ENCODE measurements around the gene PIP4K2A.
A peak's percentile ranks its signal among the peaks of the same experiment; 100 is the strongest.
"Not testable (repeated sequence)": the region's sequence is repeated elsewhere in the genome, so short reads cannot be mapped to it uniquely, and the experiment has no call there.

PIP4K2A gene

GRCh38 chr10:22514414-22514758 is 200.0 kb downstream of the PIP4K2A start:
- not testable (repeated sequence) for DNase-seq (ENCODE audit: low read depth)

DNA sequence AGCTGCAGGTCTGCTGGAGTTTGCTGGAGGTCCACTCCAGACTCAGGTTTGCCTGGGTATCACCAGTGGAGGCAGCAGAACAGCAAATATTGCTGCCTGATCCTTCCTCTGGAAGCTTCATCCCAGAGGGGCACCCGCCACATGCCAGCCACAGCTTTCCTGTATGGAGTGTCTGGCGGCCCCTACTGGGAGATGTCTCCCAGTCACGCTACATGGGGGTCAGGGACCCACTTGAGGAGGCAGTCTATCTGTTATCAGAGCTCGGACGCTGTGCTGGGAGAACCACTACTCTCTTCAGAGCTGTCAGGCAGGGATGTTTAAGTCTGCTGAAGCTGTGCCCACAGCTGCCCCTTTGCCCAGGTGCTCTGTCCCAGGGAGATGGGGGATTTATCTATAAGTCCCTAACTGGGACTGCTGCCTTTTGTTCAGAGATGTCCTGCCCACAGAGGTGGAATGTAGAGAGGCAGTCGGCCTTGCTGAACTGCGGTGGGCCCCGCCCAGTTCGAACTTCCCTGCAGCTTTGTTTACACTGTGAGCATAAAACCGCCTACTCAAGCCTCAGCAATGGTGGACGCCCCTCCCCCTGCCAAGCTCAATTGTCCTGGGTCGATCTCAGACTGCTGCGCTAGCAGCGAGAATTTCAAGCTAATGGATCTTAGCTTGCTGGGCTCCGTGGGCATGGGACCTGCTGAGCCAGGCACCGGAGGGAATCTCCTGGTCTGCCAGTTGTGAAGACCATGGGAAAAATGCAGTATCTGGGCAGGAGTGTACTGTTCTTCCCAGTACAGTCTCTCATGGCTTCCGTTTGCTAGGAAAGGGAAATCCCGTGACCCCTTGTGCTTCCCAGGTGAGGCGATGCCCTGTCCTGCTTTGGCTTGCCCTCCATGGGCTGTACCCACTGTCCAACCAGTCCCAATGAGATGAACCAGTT is 200.6 kb downstream of the PIP4K2A start:
- DNase-seq (ENCODE audit: low read depth): peak; percentile 51

GRCh38 chr10:22512015-22512414 is 202.4 kb downstream of the PIP4K2A start:
- DNase-seq (ENCODE audit: low read depth): not testable (repeated sequence)

- not testable (repeated sequence) for DNase-seq (ENCODE audit: low read depth)
Measured at GRCh38 chr10:22508214-22508613, 206.2 kb downstream of the PIP4K2A start.

DNA sequence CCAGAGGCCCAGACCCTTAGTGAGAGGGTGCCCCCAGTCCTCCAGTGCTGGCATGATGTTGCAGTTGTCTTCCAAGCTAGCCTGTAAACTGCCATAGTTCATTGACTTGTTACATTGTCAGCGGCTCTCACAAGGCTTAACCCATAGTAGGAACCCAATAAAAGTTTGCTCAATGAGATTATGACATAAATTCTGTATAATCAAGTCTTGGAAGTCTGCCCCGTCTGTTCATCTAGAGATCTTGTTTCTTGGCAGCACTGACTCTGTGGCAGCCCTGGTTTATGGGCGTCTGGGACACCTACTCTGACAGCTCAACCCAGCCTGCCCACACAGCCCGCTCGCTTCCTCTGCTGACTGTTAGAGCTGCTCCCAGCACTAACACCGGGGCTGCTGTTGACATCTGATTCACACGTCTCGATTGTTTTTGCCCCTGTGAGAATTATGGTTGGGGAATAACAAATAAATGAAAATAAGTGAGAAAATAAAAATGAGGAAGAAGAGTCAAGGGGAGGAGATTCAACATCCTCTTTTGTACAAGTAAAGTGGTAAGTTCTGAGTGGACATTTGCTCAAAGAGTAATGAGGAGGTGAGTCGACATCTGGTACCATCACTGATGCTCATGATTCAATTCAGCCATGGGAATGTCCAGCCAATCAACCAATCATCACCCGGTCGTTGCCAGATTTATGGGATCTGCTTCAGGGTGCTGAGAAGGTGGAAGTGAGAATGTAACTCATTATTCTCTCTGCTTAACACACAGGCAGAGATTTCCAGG is 208.3 kb downstream of the PIP4K2A start:
- DNase-seq (ENCODE audit: low read depth): no peak

DNA sequence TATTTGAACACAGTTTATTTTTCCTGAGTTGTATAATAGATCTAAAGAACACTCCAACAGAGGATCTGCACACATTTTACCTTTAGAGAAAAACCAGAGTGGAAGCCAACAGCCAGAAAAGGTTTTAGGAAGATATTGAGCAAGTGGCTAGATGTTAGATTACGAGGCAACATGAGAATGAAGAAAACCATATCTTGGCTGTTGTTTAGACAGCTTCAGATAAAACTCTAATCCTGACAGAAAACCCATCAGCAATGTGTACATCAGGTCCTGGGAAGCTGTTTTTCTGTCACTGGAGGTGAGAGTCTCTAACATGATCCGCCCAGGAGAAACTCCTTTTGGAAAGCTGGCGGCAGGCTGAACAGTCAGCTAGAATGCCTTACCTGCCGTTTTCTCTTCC is 209.6 kb downstream of the PIP4K2A start:
- DNase-seq (ENCODE audit: low read depth): no peak

GRCh38 chr10:22503315-22504088 is 210.9 kb downstream of the PIP4K2A start:
- DNase-seq (ENCODE audit: low read depth): no peak

- no peak for DNase-seq (ENCODE audit: low read depth)
Measured at GRCh38 chr10:22501863-22502262, 212.5 kb downstream of the PIP4K2A start.

DNA sequence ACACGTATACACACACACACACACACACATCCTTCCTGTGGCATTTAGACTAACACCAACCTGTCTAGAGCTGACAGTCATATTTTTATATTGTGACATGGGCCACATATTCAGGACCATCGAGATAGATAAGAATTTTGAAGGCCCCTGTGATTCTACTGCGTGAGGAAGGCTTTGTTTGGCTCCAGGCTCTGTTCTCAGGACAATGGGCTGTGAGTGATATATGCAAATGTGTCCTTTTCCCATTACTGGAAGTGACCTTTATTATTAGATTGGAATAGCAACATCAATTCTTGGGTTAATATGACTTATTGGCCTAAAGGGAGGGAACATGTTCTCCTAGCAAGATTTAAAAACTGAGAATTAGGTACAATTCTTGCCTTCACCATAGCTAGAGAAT is 213.0 kb downstream of the PIP4K2A start:
- DNase-seq (ENCODE audit: low read depth): no peak

GRCh38 chr10:22500656-22501340 is 213.6 kb downstream of the PIP4K2A start:
- no peak for DNase-seq (ENCODE audit: low read depth)

DNA sequence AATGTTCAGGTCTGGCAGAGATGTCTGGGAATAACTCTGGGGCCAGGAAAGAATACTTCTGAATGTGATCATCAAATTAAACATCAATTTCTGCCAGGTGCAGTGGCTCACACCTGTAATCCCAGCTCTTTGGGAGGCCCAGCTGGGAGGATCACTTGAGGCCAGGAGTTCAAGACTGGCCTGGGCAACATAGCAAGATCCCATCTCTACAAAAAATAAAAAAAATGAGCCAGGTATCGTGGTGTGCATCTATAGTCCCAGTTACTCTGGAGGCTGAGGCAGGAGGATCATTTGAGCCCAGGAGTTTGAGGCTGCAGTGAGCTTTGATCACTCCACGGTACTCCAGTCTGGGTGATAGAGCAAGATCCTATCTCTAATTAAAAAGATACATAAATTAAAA is 214.4 kb downstream of the PIP4K2A start:
- DNase-seq (ENCODE audit: low read depth): not testable (repeated sequence)

GRCh38 chr10:22495396-22495795 is 219.0 kb downstream of the PIP4K2A start:
- no peak for DNase-seq (ENCODE audit: low read depth)

DNA sequence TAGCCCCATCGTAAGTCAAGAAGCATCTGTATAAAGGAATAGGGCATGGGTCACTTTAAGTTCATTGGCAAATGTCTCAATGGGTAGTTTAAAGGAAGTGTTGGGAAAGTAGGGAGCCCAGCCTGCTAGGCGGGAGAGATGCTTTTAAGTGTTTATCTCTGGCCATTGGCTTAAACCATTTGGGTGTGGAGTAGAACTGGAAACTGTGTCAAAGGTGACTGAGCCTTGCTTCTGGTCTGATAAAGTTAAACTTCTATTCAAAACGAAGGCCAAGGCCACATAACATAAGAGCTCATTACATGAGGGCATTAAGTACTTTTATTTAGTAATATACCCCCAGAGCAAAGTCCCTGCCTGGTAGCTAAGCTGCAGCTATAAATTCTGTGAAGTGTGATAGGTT is 220.4 kb downstream of the PIP4K2A start:
- DNase-seq (ENCODE audit: low read depth): no peak

DNA sequence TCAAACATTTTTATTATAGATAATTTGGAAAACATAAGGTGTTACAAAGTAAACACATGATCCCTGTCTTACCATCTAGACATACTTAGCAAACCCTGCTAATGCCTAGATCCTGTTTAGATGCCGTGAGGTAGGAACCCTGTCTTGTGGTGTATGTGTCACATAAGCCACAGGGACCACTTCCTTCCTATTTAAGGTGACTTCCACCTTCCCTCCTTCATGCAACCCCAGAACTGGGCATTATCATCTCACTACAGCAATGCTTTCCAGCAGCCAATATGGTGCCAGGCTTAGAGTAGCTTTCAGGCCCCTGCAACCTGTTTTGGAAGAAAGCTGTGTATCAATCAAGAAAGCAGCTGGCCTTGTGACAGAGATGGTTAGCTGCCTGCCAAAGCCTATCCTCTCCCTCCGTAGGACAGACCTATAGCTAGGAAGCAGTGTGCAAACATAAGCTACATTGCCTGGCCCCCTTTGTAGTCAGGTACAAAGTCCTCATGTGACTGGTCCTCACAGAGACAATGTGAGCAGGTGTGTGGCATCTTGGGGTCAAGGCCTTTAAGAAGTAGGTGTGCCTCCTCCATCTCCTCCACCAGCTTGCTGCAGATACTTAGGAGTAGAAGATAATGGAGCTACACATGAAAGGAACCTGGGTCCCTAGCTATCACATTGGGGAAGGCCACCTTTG is 222.3 kb downstream of the PIP4K2A start:
- DNase-seq (ENCODE audit: low read depth): no peak

DNA sequence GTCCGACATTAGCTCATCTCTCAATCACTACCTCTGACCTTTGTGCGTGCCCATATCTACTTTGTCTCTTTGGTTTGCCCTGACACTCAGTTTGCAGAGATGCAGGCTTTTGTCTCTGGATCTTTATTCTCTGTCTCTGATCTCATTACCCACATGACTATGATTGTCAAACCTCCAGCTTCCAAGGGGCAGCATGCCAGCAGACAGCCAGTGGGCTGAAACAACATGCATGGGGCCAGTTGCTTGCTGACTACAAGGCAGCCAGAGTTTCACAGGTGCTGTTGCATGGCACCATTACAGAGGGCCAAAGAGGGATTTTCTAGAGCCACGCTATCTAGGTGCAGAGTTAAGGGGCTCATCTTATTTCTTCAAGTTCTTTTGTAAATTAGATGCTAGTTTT is 222.9 kb downstream of the PIP4K2A start:
- DNase-seq (ENCODE audit: low read depth): no peak

DNA sequence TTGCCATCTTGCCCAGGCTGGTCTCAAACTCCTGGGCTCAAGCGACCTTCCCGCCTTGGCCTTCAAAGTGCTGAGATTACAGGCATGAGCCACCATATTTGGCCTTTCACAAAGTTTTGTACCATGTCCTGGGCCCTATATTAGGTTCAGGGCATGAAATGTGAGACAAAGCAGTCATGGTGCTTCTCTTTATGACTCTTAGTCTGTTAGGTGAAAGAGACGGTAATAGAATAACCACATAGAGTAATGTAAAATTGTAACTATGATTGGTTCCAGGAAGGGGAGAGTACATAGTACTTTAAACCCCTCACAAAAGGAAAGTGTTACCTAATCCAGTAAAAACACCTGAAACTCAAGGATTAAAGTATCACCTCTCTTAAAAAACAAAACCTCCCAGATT is 224.4 kb downstream of the PIP4K2A start:
- DNase-seq (ENCODE audit: low read depth): no peak

GRCh38 chr10:22489467-22489866 is 224.9 kb downstream of the PIP4K2A start:
- DNase-seq (ENCODE audit: low read depth): no peak

DNA sequence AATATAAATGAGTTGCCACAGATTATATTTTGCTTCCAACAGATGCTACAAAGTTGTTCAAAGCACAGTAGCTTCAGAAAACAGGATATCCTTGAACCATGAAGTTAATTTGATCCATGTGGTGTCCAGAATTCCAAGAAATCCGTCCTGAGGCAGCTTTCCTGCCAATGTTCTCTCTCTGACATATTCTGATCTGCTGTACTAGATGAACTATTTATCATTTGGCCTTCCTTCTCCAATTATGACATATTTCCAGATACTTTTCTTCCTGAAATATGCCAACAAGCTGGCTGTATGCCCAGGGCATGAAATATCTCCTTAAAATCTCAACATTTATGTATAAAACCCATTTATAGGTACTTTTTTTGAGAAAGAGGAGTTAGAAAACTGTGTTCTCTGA is 227.9 kb downstream of the PIP4K2A start:
- DNase-seq (ENCODE audit: low read depth): no peak

Data from iris pigment epithelial cell (primary cell).